Stimulated activated CD4-positive, alpha-beta T cell treated with anti-CD3 and anti-CD28 coated beads, TNF-alpha, amount 100 ng/mL, for 24 hours (primary cell): ENCODE results near the gene MEIS2.

Experiments used
- DNase-seq, 3 experiments: peaks; one replicate each; pipeline ENCODE4 v3.0.0-alpha.2; 2020; ENCODE audit warnings: low read depth in 3 of 3

MEIS2 gene

GRCh38 chr15:37112971-37113670 lies 12.8 kb upstream of the MEIS2 start:
- no peak for DNase-seq

- DNase-seq: no peak
These were observed 11.8 kb upstream of the MEIS2 start for GRCh38 chr15:37112171-37112570.

GRCh38 chr15:37111427-37111717 lies 11.0 kb upstream of the MEIS2 start:
- no peak for DNase-seq

GRCh38 chr15:37109872-37110572 lies 9.7 kb upstream of the MEIS2 start:
- DNase-seq: no peak

GRCh38 chr15:37109168-37109871 lies 9.0 kb upstream of the MEIS2 start:
- no peak for DNase-seq

GRCh38 chr15:37108381-37109167 lies 8.2 kb upstream of the MEIS2 start:
- no peak for DNase-seq

GRCh38 chr15:37107744-37108380 lies 7.5 kb upstream of the MEIS2 start:
- DNase-seq: no peak

GRCh38 chr15:37107071-37107743 lies 6.9 kb upstream of the MEIS2 start:
- DNase-seq: no peak

- no peak for DNase-seq
These were observed 6.2 kb upstream of the MEIS2 start for GRCh38 chr15:37106490-37107001.

- no peak for DNase-seq
These were observed 5.5 kb upstream of the MEIS2 start for GRCh38 chr15:37105889-37106288.

GRCh38 chr15:37105029-37105428 lies 4.7 kb upstream of the MEIS2 start:
- no peak for DNase-seq

GRCh38 chr15:37104424-37104981 lies 4.2 kb upstream of the MEIS2 start:
- no peak for DNase-seq

- DNase-seq: no peak
These were observed 3.4 kb upstream of the MEIS2 start for GRCh38 chr15:37103475-37104423.

GRCh38 chr15:37103163-37103435 lies 2.8 kb upstream of the MEIS2 start:
- no peak for DNase-seq

GRCh38 chr15:37102305-37103162 lies 2.2 kb upstream of the MEIS2 start:
- no peak for DNase-seq

- DNase-seq: no peak
These were observed 1.6 kb upstream of the MEIS2 start for GRCh38 chr15:37101980-37102304.

GRCh38 chr15:37100966-37101215 lies 542 bp upstream of the MEIS2 start:
- no peak for DNase-seq

- DNase-seq: no peak
These were observed 835 bp downstream of the MEIS2 start for GRCh38 chr15:37099319-37100108.
